GM13977 (cell line): ENCODE results near the gene KIF3B.
"Not testable (repeated sequence)": the region's sequence is repeated elsewhere in the genome, so short reads cannot be mapped to it uniquely, and the experiment has no call there.

ENCODE experiments used
- DNase-seq: peaks from one replicate; pipeline ENCODE4 v3.0.0; 2012; ENCODE audit warnings: low spot score
- CTCF ChIP-seq: IDR thresholded peaks from 2 replicates; pipeline ENCODE4 v1.5.1; 2012; ENCODE audit warnings: mild to moderate bottlenecking, control low read depth; ENCODE audit not compliant: insufficient read depth; ENCODE audit errors: extremely low read depth, missing control alignments
- in situ Hi-C: fragments of 300-500 bp; cut with MboI; formaldehyde crosslinking; loops from one replicate; pipeline ENCODE4 v1.12.0; 2022; ENCODE audit warnings: low sequenced_read_pairs, low pct_unique_long_range_greater_than_20kb, mixed read lengths, inconsistent platforms; ENCODE audit not compliant: unreplicated experiment

The KIF3B gene

GRCh38 chr20:32336918-32337347, 59.5 kb downstream of the KIF3B start:
- peak; percentile 53 for DNase-seq
- peak; percentile 70 for TF ChIP-seq CTCF
- in situ Hi-C loops: no loop called here

GRCh38 chr20:32337937-32338661, 60.6 kb downstream of the KIF3B start:
- in situ Hi-C loops: no loop called here
- TF ChIP-seq CTCF: no peak
- DNase-seq: no peak

DNA sequence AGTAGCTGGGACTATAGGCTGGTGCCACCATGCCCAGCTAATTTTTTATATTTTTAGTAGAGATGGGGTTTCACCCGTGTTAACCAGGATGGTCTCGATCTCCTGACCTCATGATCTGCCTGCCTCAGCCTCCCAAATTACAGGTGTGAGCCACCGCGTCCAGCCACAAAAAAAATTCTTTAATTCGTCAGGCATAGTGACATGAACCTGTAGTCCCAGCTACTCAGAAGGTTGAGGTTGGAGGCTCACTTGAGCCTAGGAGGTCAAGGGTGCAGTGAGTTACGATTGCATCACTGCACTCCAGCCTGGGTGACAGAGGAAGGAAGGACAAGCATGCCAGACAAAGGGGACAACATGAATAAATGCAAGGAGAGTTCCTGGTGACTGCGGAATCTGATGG, 61.2 kb downstream of the KIF3B start:
- in situ Hi-C loops: no loop called here
- no peak for TF ChIP-seq CTCF
- DNase-seq: no peak

- in situ Hi-C loops: no loop called here
- no peak for TF ChIP-seq CTCF
- no peak for DNase-seq
These were observed 61.7 kb downstream of the KIF3B start for GRCh38 chr20:32339116-32339515.

DNA sequence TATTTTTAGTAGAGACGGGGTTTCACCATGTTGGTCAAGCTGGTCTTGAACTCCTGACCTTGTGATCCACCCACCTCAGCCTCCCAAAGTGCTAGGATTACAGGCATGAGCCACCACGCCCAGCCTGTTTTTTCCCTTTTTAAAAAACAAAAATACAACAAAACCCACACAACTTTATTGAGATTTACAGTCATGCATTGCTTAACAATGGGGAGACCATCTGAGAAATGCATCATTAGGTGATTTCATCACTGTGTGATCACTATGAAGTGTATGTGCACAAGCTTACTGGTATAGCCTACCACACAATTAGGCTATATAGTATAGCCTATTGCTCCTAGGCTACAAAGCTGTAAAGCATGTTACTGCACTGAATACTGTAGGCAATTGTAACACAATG, 63.6 kb downstream of the KIF3B start:
- DNase-seq, in situ Hi-C loops: not testable (repeated sequence)

DNA sequence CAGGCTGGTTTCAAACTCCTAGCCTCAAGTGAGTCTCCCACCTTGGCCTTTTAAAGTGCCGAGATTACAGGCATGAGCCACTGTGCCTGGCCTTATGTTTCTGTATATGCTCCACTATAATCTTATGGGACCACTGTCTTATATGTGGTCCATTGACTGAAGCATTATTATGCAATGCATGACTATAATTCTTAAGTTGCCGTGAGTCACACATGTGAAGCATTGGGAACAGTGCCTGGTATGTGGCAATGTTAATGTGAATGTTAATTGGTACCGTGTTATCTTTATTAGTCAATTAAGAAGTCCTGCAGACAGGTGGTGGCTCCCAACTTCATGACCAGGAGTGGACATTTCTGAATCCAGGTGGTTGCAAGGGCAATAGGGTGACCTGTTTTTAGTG, 66.0 kb downstream of the KIF3B start:
- DNase-seq: no peak
- in situ Hi-C loops: no loop called here
- TF ChIP-seq CTCF: no peak

DNA sequence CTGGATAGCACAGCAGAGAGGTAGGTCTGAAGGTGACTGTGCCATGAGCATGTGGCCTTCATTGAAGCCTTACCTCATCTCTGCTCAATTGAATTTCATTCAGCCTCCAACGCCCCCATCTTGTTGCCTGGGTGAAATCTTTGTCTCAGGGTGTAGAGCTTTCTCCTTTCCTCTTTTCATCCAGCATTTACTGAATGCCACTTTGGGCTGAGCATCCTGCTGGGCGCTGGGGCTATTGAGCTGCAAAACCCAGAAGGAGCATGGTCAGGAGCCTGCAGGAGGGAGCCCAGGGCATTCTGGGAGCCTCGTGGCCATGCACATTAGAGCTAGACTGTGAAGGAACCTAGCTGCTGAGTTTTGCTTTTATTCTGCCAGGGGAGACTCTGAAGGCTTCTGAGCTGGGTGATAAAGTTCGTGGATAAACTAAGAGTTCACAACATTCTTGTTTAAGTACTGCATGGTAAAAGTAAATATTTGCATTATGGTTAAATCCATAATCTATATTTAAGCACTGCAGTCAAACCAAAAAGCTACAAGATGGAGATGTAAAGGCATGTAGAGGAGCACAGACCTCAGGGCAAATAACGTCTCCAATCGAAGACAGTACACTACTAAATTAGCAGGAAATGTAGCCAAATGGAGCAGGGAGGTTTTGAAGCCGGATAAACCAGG, 67.5 kb downstream of the KIF3B start:
- TF ChIP-seq CTCF: no peak
- in situ Hi-C loops: no loop called here
- DNase-seq: no peak
